Activated T-helper 9 cell treated with anti-CD3 and anti-CD28 coated beads, Interleukin-2, amount 50 U/mL, for 16 hours (primary cell): ENCODE results near the gene CNIH3.

ENCODE experiments used
- DNase-seq: peaks from one replicate; pipeline ENCODE4 v3.0.0-alpha.2; 2020; ENCODE audit warnings: low read depth

The CNIH3 gene

GRCh38 chr1:224722838-224723237 is 106.7 kb downstream of the CNIH3 start:
- no peak for DNase-seq

GRCh38 chr1:224724566-224724965 is 108.4 kb downstream of the CNIH3 start:
- DNase-seq = no peak

GRCh38 chr1:224726441-224727182 is 110.5 kb downstream of the CNIH3 start:
- DNase-seq = no peak

- no peak for DNase-seq
Measured at GRCh38 chr1:224727351-224728289, 111.5 kb downstream of the CNIH3 start.

- no peak for DNase-seq
Measured at GRCh38 chr1:224730540-224730939, 114.4 kb downstream of the CNIH3 start.

- DNase-seq = no peak
Measured at GRCh38 chr1:224730965-224731364, 114.8 kb downstream of the CNIH3 start.

GRCh38 chr1:224731633-224732032 is 115.5 kb downstream of the CNIH3 start:
- no peak for DNase-seq

GRCh38 chr1:224732377-224733026 is 116.4 kb downstream of the CNIH3 start:
- no peak for DNase-seq

- DNase-seq = no peak
Measured at GRCh38 chr1:224733027-224733911, 117.2 kb downstream of the CNIH3 start.

- no peak for DNase-seq
Measured at GRCh38 chr1:224734261-224734935, 118.3 kb downstream of the CNIH3 start.

GRCh38 chr1:224735159-224735558 is 119.0 kb downstream of the CNIH3 start:
- no peak for DNase-seq

- DNase-seq = no peak
Measured at GRCh38 chr1:224736619-224737352, 120.7 kb downstream of the CNIH3 start.

- no peak for DNase-seq
Measured at GRCh38 chr1:224737353-224737727, 121.2 kb downstream of the CNIH3 start.

- DNase-seq = no peak
Measured at GRCh38 chr1:224739303-224739996, 123.3 kb downstream of the CNIH3 start.

GRCh38 chr1:224739997-224740684 is 124.0 kb downstream of the CNIH3 start:
- no peak for DNase-seq

GRCh38 chr1:224740685-224741052 is 124.6 kb downstream of the CNIH3 start:
- DNase-seq = no peak

GRCh38 chr1:224742349-224742748 is 126.2 kb downstream of the CNIH3 start:
- DNase-seq = no peak

GRCh38 chr1:224743608-224744164 is 127.6 kb downstream of the CNIH3 start:
- DNase-seq = no peak

- DNase-seq = no peak
Measured at GRCh38 chr1:224744521-224744920, 128.4 kb downstream of the CNIH3 start.
